ENCODE data around the gene SLC17A5. TPM values are rescaled to one million over a fixed set of nuclear protein-coding genes. Genes with fewer than 3 reads are reported as not detected.
"Not testable (repeated sequence)": the region's sequence is repeated elsewhere in the genome, so short reads cannot be mapped to it uniquely, and the experiment has no call there.

The SLC17A5 gene, protein sequence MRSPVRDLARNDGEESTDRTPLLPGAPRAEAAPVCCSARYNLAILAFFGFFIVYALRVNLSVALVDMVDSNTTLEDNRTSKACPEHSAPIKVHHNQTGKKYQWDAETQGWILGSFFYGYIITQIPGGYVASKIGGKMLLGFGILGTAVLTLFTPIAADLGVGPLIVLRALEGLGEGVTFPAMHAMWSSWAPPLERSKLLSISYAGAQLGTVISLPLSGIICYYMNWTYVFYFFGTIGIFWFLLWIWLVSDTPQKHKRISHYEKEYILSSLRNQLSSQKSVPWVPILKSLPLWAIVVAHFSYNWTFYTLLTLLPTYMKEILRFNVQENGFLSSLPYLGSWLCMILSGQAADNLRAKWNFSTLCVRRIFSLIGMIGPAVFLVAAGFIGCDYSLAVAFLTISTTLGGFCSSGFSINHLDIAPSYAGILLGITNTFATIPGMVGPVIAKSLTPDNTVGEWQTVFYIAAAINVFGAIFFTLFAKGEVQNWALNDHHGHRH
- 7.3 TPM for total RNA-seq
- long read RNA-seq, partial matches to known transcripts: 1 of 12 reads
- long read RNA-seq, other reads (novel, unspliced or antisense): 9 of 12 reads

- DNase-seq (ENCODE audit: low spot score): peak; percentile 98
- intact Hi-C loops (cut with DNase I): loop anchor here (2.0 kb wide), 1 partner anchor 133 kb away; the partner anchor contains the start of gene EEF1A1
Measured at GRCh38 chr6:73653571-73654424, at the start of gene SLC17A5. SLC17A5 (minus strand) TSS chr6:73653992; CDS start chr6:73653886, 106 bp downstream.

- intact Hi-C loops (cut with DNase I): no loop called here
- no peak for DNase-seq (ENCODE audit: low spot score)
Measured at GRCh38 chr6:73703466-73703865, 49.7 kb upstream of the SLC17A5 start.

- intact Hi-C loops (cut with DNase I): no loop called here
- DNase-seq (ENCODE audit: low spot score): no peak
Measured at GRCh38 chr6:73702444-73702843, 48.7 kb upstream of the SLC17A5 start.

- intact Hi-C loops (cut with DNase I): no loop called here
Measured at GRCh38 chr6:73699676-73700459, 46.1 kb upstream of the SLC17A5 start.

GRCh38 chr6:73696966-73697655 lies 43.3 kb upstream of the SLC17A5 start:
- no peak for DNase-seq (ENCODE audit: low spot score)
- intact Hi-C loops (cut with DNase I): no loop called here

More at GRCh38 chr6:73699676-73700459, 46.1 kb upstream of the SLC17A5 start:
- DNase-seq (ENCODE audit: low spot score): no peak

- peak; percentile 81 for DNase-seq (ENCODE audit: low spot score)
- intact Hi-C loops (cut with DNase I): no loop called here
Measured at GRCh38 chr6:73695619-73696421, 42.0 kb upstream of the SLC17A5 start, which contains the start of gene CD109. CD109 (plus strand) TSS chr6:73696203; CDS start chr6:73696216, 13 bp downstream.

GRCh38 chr6:73694711-73695411 lies 41.1 kb upstream of the SLC17A5 start:
- intact Hi-C loops (cut with DNase I): no loop called here
- DNase-seq (ENCODE audit: low spot score): no peak

DNA sequence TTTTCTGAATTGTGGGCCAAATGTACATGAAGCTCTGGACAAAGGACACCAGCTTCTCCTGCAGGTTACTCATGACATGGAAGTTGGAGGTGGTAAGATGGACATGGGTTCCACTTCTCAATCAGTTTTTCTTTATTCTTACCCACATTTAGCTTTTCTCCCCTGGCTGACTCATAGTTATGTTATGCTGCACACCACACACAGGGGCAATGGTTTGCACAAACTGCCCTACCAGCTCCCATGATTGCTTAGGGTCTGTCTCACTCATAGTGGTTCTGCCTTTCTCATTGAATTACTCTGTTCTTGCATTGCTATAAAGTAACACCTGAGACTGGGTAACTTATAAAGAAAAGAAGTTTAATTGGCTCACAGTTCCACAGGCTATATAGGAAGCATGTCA lies 37.7 kb upstream of the SLC17A5 start:
- no peak for DNase-seq (ENCODE audit: low spot score)

GRCh38 chr6:73690056-73690455 lies 36.3 kb upstream of the SLC17A5 start:
- intact Hi-C loops (cut with DNase I): no loop called here
- DNase-seq (ENCODE audit: low spot score): no peak

More for the DNA sequence above, 37.7 kb upstream of the SLC17A5 start:
- intact Hi-C loops (cut with DNase I): no loop called here

- intact Hi-C loops (cut with DNase I): no loop called here
- no peak for DNase-seq (ENCODE audit: low spot score)
Measured at GRCh38 chr6:73688351-73688750, 34.6 kb upstream of the SLC17A5 start.

DNA sequence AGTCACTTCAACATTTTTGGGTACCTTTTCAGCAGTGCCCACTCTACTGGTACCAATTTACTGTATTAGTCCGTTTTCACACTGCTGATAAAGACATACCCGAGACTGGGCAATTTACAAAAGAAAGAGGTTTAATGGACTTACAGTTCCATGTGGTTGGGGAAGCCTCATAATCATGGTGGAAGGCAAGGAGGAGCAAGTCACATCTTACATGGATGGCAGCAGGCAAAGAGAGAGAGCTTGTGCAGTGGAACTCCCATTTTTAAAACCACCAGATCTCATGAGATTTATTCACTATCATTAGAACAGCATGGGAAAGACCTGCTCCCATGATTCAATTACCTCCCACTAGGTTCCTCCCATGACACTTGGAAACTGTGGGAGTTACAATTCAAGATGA lies 29.8 kb upstream of the SLC17A5 start:
- intact Hi-C loops (cut with DNase I); DNase-seq (ENCODE audit: low spot score): not testable (repeated sequence)

DNA sequence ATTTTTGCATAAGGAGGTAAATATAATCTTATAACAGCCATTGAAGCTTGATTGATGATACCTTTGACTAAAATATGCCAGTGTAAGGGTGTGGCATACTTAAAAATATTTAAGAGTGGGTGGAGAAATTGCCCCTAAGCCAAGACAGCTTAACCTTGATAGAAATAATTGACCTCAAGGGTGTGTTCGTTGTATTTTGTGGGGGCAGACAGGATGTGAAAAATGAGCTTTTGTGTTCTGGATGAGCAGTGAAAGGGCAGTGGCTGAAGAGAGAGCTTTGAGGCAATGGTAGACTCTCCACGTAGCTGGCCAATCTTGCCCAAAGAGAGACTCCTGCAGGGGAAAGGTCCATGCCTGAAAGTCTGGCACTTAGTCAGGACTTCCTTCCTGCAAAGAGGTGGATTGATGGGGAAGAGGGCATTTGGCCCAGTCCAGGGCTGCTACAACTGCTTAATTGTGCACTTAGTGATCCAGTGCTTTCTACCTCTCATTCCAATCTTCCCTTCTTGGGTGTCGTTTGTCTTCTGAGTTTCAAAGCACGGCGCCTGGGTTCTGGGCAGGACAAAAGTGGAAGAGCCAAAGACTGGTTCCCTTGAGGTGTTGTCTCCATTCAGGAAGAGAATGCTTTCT lies 26.6 kb upstream of the SLC17A5 start:
- intact Hi-C loops (cut with DNase I): no loop called here
- no peak for DNase-seq (ENCODE audit: low spot score)

- DNase-seq (ENCODE audit: low spot score): not testable (repeated sequence)
Measured at GRCh38 chr6:73679846-73680245, 26.1 kb upstream of the SLC17A5 start.

GRCh38 chr6:73679009-73679408 lies 25.2 kb upstream of the SLC17A5 start:
- intact Hi-C loops (cut with DNase I): no loop called here
- DNase-seq (ENCODE audit: low spot score): no peak

More at GRCh38 chr6:73679846-73680245, 26.1 kb upstream of the SLC17A5 start:
- intact Hi-C loops (cut with DNase I): not testable (repeated sequence)

- peak; percentile 88 for DNase-seq (ENCODE audit: low spot score)
- intact Hi-C loops (cut with DNase I): loop anchor here (1.0 kb wide), 1 partner anchor 58 kb away; no protein-coding TSS in a partner anchor
Measured at GRCh38 chr6:73675466-73676098, 21.8 kb upstream of the SLC17A5 start.

All from cardiac septum (tissue), 1 donor.